ENCODE results near the gene RASAL1.

The RASAL1 gene

DNA sequence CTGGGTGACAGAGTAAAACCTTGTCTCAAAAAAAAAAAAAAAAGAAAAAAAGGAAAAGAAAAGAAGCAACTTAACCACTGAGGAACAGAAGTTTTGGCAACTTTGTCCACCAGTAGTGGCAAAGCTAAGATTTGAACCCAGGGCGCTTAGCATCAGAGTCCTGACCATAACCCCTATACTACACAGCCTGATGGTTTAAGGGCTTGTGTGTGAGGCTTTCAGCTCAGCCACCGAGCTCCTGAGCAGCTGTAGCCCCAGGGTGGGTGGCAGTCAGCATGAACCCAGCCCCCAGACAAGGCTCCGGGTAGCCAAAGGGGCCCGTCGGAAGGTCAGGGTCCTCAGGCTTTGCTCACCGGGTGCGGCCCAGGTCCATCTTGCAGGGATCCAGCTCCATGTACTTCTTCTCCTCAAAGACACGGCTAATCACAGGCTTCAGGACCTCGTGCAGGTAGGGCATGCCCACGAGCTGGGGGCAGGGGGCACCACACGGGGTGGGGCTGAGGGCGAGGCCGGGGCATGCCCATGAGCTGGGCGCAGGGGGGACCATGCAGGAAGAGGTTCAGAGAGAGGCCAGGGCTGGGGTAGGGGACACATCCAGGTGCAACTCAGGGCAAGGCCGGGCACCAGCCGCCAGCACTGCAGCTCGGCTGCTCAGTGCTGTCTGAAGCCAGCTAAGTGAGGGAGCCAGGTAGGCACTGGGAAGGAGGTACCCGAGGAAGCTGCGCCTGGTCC lies 20.9 kb downstream of the RASAL1 start:
- no peak for DNase-seq

DNA sequence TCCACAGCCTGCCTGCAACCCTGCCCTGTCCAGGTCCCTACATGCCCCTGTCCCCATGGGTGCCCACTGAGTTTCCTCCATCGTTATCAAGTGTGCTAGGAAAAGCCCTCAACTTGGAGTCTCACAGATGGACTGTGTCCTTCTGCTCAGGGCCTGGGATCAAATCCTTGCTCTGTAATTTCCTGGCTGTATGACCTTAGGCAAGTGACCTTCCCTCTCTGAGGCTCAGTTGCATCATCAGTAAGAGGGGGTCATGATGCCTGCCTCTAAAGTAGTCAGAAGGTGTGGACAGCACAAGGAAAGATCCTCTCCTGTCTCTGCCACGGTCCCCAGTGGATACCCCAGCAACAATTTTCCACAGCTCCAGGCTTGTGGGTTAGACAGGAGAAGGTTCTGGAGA lies 22.2 kb downstream of the RASAL1 start:
- no peak for DNase-seq

DNA sequence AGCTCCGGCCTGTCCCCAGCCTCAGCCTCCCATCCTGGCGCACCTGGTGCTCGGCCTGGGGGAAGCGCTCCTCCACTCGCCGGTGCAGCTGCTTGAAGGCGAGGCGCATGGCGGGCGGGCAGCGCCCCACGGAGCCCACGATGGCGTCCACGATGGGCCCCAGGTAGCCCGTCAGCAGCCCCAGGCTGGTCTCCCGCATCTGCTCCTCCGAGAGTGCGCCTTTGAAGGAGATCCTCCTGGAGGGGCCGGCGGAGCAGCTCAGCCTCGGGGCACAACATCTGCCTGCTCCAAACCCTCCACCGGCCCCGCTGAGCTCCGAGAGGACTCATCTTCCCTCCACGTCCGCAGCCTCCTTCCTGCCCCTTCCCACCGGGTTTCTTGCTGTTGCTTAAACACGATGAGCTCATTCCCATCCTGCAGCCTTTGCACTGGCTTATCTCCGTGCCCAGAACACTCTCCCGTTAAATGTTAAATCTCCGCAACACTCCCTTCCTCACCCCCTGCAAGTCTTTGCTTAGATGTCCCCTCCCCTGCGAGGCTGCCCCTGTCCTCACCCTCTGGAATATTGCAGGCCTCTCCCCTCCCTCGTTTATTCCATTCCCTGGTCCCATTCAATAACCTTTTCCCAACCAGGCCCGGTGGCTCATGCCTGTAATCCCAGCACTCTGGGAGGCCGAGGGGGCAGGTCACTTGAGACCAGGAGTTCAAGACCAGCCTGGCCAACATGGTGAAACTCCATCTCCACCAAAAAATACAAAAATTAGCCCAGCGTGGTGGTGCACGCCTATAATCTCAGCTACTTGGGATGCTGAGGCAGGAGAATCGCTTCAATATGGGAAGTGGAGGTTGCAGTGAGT lies 23.3 kb downstream of the RASAL1 start:
- no peak for DNase-seq

DNA sequence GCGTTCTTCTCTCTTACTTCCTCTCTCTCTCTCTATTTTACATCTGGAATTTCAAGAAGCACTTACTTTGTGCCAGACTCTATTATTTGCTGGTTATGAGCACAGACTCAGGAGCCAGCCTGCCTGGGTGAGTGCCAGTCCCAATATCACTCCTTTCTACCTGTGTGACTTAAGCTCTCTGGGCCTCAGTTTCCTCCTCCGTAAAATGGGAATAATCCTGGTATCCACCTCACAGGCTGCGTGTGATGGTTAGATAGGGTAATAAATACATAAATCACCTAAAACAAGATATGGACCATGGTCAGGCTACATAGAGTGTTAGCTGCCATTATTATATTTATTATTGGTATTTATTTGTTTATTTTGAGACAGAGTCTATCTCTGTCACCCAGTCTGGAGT lies 24.3 kb downstream of the RASAL1 start:
- no peak for DNase-seq

DNA sequence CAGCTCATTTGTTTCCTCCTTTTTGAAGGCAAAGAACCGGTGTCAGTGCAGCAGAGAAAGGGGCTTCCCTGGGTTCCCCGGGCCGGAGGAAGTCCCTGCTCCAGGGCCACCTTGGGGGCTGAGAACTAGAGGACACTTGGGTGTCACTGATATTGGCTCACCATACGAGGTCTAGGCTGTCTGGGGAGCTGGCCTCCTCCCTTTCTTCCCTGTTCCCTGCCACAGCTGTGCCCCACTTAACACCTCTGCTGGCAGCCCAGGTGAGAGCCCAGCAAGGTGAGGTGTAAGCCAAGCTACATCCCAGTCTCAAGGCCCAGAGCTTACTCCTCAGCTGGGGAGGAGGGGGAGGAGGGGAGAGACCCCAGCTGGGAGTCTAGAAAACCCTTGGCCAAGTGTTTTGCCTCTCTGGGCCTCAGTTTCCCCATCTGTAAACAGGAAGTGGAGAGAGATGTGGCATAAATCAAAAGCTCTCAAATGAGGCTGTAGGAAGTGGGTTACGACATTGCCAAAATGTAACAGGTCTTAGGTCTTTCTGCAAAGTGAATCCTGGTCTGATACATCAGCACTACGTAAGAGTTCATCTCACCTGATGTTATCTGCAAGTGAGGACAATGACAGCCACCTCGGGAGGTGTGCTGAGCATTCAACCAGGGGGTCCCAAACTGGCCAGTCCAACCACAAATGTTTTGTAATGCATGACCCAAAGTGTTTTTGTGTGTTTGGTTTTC lies 25.5 kb downstream of the RASAL1 start:
- no peak for DNase-seq

- no peak for DNase-seq
Observed at GRCh38 chr12:113109360-113109759, 26.2 kb downstream of the RASAL1 start.

DNA sequence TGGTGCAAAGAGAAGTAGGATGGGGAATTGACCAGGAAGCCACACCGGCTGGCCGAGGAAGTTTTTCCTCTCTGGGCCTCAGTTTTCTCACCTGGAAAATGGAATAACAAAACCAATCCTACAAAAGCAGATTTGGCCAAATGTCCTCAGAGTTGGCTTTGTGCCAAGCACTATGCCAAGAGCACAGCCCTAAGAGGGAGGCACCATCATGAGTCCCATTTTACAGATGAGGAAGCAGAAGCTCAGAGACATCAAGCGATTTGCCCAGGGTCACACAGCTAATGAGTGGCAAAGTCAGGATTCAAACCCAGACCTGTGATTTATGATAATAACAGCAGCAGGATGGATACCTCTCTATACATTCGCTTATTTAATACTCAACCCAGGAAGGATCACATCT lies 27.3 kb downstream of the RASAL1 start:
- no peak for DNase-seq

GRCh38 chr12:113106361-113106760 lies 29.2 kb downstream of the RASAL1 start:
- no peak for DNase-seq

GRCh38 chr12:113105606-113106271 lies 29.8 kb downstream of the RASAL1 start:
- no peak for DNase-seq

DNA sequence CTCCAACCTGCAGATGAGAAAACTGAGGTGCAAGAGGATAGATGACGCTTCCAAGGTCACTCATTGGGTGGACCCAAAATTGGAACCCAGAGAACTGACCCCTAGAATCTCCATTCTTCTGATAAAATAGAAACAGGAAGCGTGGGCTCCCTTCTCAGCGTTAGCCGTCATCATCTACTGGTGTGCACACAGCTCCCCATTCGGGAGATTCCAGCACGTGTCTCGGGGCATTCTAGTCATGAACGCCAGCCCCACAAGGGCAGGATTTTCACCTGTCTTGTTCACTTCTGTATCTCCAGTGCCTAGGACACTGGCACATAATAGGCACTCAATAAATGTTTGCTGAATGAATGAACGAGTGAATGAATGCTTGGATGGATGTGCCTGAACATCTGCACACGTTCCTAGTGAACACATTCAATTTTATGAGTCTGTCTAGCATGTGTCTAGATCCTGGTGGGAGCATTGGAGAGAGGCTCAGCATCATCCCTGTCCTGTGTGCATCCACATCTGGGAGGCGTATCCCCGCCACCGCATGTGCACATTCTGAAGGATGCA lies 30.5 kb downstream of the RASAL1 start:
- DNase-seq = no peak

DNA sequence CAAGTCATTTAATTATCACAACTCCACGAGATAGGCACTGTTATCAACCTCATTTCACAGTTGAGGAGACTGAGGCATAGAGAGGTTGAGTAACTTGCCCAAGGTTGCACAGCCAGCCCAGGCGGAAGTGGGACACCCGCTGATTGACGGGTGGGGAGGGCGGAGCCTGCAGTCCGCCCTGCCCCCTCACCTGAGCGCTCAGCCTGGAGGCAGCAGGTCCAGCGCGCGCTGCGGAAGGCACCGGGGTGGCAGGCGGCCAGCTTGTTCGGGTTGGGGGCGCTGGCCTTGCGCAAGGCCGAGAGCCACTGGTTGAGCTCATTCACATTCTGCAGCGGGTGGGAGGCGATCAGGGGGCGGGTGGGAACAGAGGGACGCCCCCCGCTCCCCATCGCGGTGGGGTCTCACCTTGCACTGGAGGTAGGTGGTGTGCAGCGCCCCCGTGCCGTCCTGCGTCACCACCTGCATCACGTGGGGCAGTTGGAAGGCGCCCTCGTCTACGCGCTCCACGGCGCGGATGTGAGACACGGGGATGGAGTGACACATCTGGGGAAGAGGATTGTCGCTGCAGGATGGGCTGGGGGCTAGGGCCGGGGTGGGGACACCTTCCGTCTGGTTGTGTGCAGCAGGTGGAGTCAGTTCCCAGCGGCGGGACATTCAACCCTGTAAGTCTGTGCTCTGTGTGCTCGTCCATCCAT lies 31.7 kb downstream of the RASAL1 start:
- peak; percentile 65 for DNase-seq

- no peak for DNase-seq
Observed at GRCh38 chr12:113102811-113103210, 32.8 kb downstream of the RASAL1 start.

GRCh38 chr12:113101751-113102150 lies 33.8 kb downstream of the RASAL1 start:
- DNase-seq = no peak

DNA sequence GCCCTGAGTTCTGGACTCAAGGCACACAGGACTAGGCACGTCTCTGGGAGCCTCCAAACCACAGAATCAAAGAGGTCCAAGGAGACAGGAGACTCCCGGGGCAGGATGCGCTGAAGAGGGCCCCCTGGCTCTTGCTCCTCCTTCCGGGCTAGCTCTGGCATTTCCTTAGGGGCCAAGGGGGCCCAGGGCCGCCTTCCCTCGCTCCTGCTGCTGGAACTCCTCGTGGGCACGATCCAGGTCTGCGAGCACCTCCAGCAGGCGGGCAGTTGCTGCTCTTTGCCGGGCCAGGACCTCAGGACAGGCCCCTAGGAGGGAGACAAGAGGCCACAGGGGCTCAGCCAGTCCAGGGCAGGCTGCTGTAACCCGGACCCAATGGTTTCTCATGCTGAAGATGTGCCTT lies 35.8 kb downstream of the RASAL1 start:
- no peak for DNase-seq

DNA sequence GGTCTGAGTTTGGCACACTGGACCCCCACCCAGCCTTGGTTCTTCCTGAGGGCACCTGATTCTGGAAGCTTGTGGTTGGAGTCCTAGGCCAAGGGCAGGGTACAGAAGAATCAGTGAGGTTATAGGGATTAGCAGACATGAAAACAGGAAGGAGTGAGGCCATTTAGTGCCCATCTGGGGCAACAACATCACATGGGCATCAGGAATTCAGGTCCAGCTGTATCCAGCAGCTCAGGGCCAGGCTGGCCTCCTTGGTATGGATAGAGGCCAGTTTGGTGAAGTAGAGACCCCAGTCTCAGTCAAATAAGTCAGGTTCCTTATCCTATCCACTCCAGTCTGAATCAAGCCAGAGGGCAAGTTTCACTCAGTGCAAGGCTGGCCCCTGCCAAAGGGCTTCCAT lies 36.2 kb downstream of the RASAL1 start:
- DNase-seq = no peak

DNA sequence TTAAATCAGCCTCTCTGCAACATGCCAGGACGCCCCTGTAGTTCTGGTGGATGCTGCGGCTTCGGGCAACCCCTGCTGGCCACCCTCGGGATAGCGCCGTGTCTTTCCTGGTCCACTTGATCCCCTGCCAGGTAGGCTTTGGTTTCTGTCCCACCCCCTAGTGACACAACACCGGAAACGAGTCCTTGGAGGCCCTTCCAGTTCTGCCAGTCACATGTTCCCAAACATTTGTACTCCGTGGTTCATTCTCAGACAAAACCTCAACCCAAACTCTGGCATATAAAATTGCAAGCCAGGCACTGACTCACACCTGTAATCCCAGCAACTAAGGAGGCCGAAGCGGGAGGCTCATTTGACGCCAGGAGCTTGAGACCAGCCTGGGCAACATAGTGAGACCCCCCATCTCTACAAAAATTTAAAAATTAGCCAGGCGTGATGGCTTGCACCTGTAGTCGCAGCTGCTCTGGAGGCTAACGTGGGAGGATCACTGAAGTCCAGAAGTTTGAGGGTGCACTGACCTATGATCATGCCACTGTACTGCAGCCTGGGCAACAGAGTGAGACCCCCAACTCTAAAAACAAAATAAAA lies 37.0 kb downstream of the RASAL1 start:
- peak; percentile 76 for DNase-seq

- no peak for DNase-seq
Observed at GRCh38 chr12:113097716-113098440, 37.7 kb downstream of the RASAL1 start.

- DNase-seq = no peak
Observed at GRCh38 chr12:113096675-113097461, 38.7 kb downstream of the RASAL1 start.

DNA sequence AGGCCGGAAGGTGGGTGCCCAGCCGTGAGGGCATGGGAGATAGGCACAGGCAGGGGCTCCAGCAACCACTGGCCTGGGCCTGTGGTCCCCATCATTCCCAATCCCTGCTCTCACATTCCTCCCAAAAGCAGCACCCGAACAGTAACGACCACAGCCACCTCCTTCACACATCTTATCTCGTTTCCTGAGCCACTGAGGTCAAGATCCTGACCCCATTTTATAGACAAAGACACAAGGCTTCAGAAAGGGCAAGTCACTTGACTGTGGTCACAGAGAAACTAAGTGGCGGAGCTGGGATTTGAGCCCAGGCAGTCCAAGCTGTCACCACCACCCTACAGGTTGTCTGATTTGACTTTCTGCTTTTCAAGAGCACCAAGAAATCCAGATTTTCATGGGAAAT lies 40.2 kb downstream of the RASAL1 start:
- DNase-seq = no peak

- DNase-seq = no peak
Observed at GRCh38 chr12:113094738-113095137, 40.8 kb downstream of the RASAL1 start.

Data from stimulated activated CD4-positive, alpha-beta T cell treated with anti-CD3 and anti-CD28 coated beads, Interleukin-4, amount 100 ng/mL, for 24 hours (primary cell).